Stimulated activated memory B cell treated with anti-CD40 and anti-IgM and Interleukin-4, amounts not matched to agents 10 μg/mL and 1 μg/mL and 100 μg/mL, for 72 hours (primary cell): Measurements from ENCODE around the gene VPS11.

Source experiments
- ATAC-seq: fragments of 150-1000 bp; cut with Tn5 transposase; 2 replicates; pipeline ENCODE4 v1.10.0; 2021
- H3K27ac Mint-ChIP-seq: one replicate; pipeline ENCODE4 v1.8.0; 2022; ENCODE audit warnings: mild to moderate bottlenecking, mixed read lengths
- H3K27me3 Mint-ChIP-seq: one replicate; pipeline ENCODE4 v1.8.0; 2022; ENCODE audit warnings: mixed read lengths
- H3K36me3 Mint-ChIP-seq: one replicate; pipeline ENCODE4 v1.8.0; 2022; ENCODE audit warnings: mixed read lengths
- H3K4me1 Mint-ChIP-seq: one replicate; pipeline ENCODE4 v1.8.0; 2022; ENCODE audit warnings: mixed read lengths
- H3K4me3 Mint-ChIP-seq: one replicate; pipeline ENCODE4 v1.8.0; 2022; ENCODE audit warnings: mild to moderate bottlenecking, moderate library complexity, mixed read lengths
- H3K9me3 Mint-ChIP-seq: one replicate; pipeline ENCODE4 v1.8.0; 2022; ENCODE audit warnings: mixed read lengths

The VPS11 gene

DNA sequence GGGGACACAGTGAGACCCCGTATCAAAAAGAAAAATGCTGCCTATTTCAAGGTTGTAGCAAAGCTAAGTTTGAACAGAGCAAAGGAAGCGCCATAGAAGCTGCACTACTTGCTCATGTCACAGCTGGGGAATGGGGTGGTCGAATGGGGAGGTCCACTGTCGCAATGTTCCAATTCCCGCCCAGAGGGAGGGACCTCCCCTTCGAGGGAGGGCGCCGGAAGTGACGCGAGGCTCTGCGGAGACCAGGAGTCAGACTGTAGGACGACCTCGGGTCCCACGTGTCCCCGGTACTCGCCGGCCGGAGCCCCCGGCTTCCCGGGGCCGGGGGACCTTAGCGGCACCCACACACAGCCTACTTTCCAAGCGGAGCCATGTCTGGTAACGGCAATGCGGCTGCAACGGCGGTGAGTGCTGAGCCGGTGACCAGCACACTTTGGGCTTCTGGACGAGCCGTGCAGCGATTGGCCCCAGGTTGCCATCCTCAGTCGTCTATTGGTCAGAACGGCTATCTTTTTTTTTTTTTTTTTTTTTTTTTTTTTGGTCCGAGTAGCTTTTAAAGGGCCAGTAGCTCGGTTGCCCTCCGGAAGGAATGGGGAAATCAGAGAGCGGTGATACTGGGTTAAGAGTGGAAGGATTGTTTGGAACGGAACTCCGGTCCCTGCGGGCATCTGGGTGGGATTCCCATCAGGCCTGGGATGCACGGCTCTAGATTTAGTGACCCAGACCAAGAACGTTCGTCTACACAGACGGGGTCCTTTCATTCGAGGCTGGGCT is 17.2 kb downstream of the VPS11 start, which contains the start of gene HMBS:
Gene HMBS, plus strand, starts transcription at position 219 of the 774 bp plus-strand sequence. Its CDS starts 153 bp downstream, at position 372.
- Mint-ChIP-seq H3K27ac (peak within 1 kb of the TSS; percentile 97), H3K36me3 (peaks cover 27% of the 10 kb centered on the region), H3K9me3 (no peaks in the 10 kb centered on the region), H3K4me1 (peaks cover 28% of the 10 kb centered on the region), H3K4me3 (peak within 1 kb of the TSS; percentile 96), H3K27me3 (no peaks in the 10 kb centered on the region)
- ATAC-seq, result peak; percentile 97

DNA sequence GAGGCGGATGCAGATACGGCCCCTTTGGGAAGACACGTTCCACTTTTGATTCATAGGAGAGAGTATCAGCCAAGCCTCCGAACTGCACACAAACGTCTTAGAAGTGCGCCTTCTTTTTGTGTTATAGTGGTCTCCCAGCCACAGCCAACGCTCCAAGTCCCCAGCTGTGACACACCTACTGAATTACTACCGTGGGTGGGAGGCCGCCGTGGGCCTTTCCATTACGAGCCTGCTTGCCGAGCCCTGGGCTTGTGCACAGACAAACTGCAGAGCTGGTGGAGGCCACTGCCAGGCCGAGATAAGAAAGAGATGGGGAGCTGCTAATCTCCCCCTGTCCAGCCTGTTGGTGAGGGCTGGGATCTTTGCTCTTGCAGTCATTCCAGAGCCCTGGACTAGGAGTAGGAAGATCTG is 17.8 kb downstream of the VPS11 start:
- peak; percentile 35 for ATAC-seq
- Mint-ChIP-seq H3K9me3 (no peaks in the 10 kb centered on the region), H3K27me3 (no peaks in the 10 kb centered on the region), H3K4me1 (peaks cover 34% of the 10 kb centered on the region), H3K27ac (peak overlapping the region; percentile 97), H3K36me3 (peaks cover 30% of the 10 kb centered on the region), H3K4me3 (peak overlapping the region; percentile 96)

DNA sequence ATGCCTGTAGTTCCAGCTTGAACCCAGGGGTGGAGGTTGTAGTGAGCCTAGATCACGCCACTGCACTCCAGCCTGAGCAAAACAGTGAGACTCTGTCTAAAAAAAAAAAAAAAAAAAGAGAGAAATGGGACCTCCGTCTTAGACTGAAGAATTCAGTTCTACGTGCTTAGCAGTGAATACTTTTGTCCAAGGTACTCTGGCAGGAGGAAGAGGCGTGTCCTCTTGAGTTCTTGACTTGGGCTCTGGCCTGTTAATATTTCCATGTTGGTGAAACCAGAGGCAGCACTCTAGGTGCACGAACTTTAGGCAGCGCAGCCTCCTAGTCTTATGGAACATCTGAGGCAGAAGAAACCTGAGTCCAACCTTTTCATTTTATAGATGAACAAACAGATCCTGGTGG is 19.5 kb downstream of the VPS11 start:
- H3K9me3 Mint-ChIP-seq, result no peaks in the 10 kb centered on the region
- H3K27me3 Mint-ChIP-seq, result no peaks in the 10 kb centered on the region
- no peak overlapping the region for H3K27ac Mint-ChIP-seq
- peaks cover 17% of the 10 kb centered on the region for H3K36me3 Mint-ChIP-seq
- ATAC-seq, result no peak
- H3K4me1 Mint-ChIP-seq, result peaks cover 34% of the 10 kb centered on the region
- H3K4me3 Mint-ChIP-seq, result no peak overlapping the region

DNA sequence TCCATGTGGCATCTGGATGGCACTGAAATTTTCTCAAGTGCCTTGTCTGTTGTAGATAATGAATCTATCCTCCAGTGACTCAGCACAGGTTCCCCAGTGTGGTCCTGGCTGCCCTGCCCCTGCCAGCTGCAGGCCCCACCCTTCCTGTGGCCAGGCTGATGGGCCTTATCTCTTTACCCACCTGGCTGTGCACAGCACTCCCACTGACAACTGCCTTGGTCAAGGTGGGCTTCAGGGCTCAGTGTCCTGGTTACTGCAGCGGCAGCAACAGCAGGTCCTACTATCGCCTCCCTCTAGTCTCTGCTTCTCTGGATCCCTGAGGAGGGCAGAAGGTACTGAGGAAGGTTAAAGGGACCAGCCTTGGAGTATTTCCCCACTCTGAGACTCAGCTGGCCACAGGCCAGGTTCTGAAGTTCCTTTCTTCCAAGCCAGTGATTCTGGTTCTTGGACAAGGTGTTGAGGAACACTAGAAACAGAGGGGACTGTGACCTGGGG is 20.2 kb downstream of the VPS11 start:
- ATAC-seq, result no peak
- peaks cover 17% of the 10 kb centered on the region for H3K36me3 Mint-ChIP-seq
- H3K4me1 Mint-ChIP-seq, result peaks cover 41% of the 10 kb centered on the region
- no peak overlapping the region for H3K27ac Mint-ChIP-seq
- no peaks in the 10 kb centered on the region for H3K27me3 Mint-ChIP-seq
- no peaks in the 10 kb centered on the region for H3K9me3 Mint-ChIP-seq
- no peak overlapping the region for H3K4me3 Mint-ChIP-seq

DNA sequence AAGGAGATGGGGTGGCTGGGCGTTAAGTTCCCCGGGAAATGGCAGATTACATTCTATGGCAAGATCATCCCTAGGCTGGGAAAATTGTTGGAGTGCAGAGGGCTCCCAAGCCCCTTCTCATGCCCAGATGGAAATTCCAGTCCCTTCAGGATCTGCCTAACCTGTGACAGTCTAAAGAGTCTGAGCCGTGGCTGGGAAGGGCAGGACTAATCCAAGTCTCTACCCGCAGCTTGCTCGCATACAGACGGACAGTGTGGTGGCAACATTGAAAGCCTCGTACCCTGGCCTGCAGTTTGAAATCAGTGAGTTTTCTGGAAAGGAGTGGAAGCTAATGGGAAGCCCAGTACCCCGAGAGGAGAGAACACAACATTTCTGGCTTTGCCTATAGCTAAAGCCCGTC is 20.8 kb downstream of the VPS11 start:
- Mint-ChIP-seq H3K27me3 (no peaks in the 10 kb centered on the region), H3K4me3 (no peak overlapping the region), H3K9me3 (no peaks in the 10 kb centered on the region), H3K4me1 (peaks cover 46% of the 10 kb centered on the region), H3K36me3 (peaks cover 21% of the 10 kb centered on the region), H3K27ac (no peak overlapping the region)
- ATAC-seq, result no peak

DNA sequence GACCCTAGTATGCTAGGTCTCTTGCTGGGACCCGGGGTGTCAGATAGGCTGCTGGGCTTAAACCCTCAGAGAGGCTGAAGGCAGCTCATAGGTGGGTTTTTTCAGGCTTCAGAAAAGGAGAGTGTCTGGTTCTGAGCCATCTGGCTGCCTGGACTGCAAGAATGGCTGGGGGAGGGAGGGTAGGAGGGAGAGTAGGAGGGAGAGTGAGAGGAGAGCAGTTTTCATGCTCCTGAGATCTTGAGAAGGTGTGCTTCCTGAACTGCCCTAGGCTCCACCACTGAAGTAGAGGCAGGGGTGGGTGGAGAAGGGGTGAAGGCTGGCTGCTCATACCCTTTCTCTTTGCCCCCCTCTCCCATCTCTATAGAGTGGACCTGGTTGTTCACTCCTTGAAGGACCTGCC is 21.7 kb downstream of the VPS11 start:
- ATAC-seq, result no peak
- Mint-ChIP-seq H3K36me3 (peaks cover 27% of the 10 kb centered on the region), H3K9me3 (no peaks in the 10 kb centered on the region), H3K27me3 (no peaks in the 10 kb centered on the region), H3K27ac (no peak overlapping the region), H3K4me1 (peaks cover 49% of the 10 kb centered on the region), H3K4me3 (no peak overlapping the region)

DNA sequence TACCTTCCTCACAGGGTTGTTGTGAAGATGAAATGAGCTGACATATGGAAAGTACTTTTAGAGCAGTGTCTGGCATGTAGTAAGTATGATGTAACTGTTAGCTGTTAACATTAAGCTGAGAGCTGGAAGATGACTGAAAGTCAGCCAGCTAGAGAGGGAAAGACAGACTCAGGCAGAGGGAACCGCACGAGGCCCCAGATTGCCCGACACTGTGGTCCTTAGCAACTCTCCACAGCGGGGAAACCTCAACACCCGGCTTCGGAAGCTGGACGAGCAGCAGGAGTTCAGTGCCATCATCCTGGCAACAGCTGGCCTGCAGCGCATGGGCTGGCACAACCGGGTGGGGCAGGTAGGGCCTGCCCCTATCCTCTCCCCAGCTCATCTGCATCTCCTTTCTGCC is 23.6 kb downstream of the VPS11 start:
- H3K4me3 Mint-ChIP-seq, result no peak overlapping the region
- H3K4me1 Mint-ChIP-seq, result peaks cover 48% of the 10 kb centered on the region
- H3K27me3 Mint-ChIP-seq, result no peaks in the 10 kb centered on the region
- H3K36me3 Mint-ChIP-seq, result peaks cover 27% of the 10 kb centered on the region
- no peaks in the 10 kb centered on the region for H3K9me3 Mint-ChIP-seq
- no peak for ATAC-seq
- no peak overlapping the region for H3K27ac Mint-ChIP-seq

DNA sequence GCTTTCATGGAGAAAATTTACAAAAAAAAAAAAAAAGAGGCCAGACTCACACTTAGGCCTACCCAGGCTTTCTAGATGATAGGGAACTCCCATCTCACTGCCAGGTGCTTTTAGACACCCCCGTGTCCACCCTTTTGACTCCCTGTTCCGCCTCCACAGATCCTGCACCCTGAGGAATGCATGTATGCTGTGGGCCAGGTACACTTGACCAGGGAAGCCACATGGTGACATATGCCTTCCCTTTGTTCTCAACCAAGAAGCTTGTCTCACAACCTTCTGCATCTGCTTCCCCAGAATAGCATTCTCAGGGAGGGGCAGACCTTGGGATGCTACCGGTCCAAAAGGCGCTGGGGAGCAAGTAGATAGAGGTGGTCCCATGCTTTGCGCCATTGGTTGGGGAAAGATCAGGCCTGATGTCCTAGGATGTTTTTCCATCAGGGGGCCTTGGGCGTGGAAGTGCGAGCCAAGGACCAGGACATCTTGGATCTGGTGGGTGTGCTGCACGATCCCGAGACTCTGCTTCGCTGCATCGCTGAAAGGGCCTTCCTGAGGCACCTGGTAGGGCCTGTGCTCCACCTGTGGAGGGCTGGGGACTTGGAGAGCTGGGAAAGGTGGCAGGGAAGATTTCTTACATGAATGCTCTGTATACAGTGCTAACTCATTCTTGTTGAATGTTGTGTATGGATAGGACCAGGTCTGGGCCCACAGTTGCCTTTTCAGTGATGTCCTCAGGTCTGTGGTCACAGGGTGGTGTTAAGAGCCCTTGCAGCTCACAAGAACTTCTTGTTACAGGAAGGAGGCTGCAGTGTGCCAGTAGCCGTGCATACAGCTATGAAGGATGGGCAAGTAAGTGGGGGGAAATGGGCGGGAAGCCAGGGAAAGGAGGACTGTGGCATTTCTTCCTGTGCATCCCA is 24.6 kb downstream of the VPS11 start:
- H3K27ac Mint-ChIP-seq, result no peak overlapping the region
- H3K4me3 Mint-ChIP-seq, result peak overlapping the region; percentile 9
- peaks cover 48% of the 10 kb centered on the region for H3K4me1 Mint-ChIP-seq
- H3K9me3 Mint-ChIP-seq, result no peaks in the 10 kb centered on the region
- no peaks in the 10 kb centered on the region for H3K27me3 Mint-ChIP-seq
- H3K36me3 Mint-ChIP-seq, result peaks cover 34% of the 10 kb centered on the region
- ATAC-seq, result no peak

DNA sequence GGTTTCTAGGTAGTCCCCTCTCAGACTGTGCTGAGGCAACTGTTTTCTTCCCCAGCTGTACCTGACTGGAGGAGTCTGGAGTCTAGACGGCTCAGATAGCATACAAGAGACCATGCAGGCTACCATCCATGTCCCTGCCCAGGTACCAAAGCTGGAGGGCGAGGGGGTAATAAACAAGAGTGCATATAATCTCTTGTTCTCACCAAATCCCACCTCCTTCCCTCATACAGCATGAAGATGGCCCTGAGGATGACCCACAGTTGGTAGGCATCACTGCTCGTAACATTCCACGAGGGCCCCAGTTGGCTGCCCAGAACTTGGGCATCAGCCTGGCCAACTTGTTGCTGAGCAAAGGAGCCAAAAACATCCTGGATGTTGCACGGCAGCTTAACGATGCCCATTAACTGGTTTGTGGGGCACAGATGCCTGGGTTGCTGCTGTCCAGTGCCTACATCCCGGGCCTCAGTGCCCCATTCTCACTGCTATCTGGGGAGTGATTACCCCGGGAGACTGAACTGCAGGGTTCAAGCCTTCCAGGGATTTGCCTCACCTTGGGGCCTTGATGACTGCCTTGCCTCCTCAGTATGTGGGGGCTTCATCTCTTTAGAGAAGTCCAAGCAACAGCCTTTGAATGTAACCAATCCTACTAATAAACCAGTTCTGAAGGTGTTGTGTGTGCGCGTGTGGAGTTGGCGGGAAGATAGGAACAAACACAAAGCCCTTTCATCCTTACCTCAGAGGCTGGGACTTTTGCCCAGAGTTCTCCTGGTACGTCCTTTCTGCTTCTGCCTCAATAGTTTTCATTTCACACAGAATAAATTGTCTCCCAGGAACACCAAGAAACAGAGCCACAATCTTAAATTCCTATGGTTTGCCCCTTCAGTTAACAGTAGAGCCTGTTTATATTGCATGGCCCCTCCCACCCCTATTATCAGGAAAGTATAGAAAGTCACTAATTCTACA is 25.5 kb downstream of the VPS11 start:
- Mint-ChIP-seq H3K27me3 (no peaks in the 10 kb centered on the region), H3K4me1 (peaks cover 47% of the 10 kb centered on the region), H3K36me3 (peaks cover 42% of the 10 kb centered on the region), H3K9me3 (no peaks in the 10 kb centered on the region), H3K4me3 (peak overlapping the region; percentile 95), H3K27ac (peak overlapping the region; percentile 98)
- no peak for ATAC-seq

DNA sequence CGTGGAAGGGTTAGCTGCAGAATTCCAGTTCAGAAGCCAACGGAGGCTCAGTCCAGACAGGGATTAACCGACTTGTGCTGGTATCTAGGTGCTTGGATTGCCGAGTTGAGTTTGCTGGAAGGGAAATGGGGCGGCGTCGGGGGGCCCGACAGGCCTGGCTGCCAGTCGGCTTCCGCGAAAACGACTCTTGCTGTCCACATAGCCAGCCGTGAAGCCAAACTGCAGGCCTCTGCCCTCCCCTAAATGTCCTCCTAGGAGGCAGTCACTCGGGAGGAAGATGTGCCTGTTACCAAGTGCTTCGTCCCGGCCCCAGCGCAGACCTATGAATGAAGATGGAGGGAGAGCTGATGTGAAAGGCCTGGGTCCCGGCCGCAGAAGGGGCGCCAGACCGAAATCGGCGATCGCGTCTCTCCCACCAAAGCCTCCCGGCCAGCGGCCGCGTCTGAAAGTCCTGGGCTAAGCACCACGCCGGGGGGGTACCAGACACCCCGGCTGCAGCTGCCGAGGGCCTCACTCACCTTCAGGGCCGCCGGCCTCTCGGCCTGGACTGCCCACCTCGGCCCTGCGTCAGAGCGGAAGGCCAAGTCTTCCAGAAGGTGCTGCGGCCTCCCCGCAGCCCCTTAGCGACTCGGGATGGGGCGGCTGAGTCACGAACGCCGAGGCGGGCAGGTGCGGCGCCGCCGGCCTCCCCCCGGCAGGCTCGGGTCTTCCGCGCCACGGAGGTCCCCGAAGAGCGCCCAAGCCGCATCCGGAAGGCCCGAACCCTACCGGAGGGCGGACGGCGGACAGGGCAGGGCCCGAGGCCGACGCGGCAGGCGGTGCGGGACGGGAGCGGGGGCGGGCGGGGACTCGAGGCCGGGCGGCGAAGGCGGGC is 26.6 kb downstream of the VPS11 start:
- Mint-ChIP-seq H3K36me3 (peaks cover 52% of the 10 kb centered on the region), H3K4me3 (peak overlapping the region; percentile 95), H3K27me3 (no peaks in the 10 kb centered on the region), H3K4me1 (peaks cover 53% of the 10 kb centered on the region), H3K9me3 (no peaks in the 10 kb centered on the region), H3K27ac (peak overlapping the region; percentile 98)
- peak; percentile 32 for ATAC-seq

DNA sequence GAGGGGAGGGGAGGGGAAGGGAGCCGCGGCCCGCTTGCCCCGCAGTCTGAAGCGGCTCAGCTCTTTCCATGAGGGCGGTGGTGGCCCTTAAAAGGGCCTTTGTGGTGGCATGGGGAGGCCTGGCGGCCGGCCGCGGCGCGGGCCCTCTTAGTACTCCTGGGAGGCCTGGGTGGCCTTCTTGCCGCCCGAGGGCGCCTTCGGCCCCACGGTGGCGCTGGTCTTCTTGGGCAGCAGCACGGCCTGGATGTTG is 27.1 kb downstream of the VPS11 start:
- no peaks in the 10 kb centered on the region for H3K9me3 Mint-ChIP-seq
- peaks cover 50% of the 10 kb centered on the region for H3K36me3 Mint-ChIP-seq
- H3K4me3 Mint-ChIP-seq, result peak overlapping the region; percentile 95
- peak overlapping the region; percentile 98 for H3K27ac Mint-ChIP-seq
- peaks cover 54% of the 10 kb centered on the region for H3K4me1 Mint-ChIP-seq
- no peaks in the 10 kb centered on the region for H3K27me3 Mint-ChIP-seq
- ATAC-seq, result peak; percentile 75

DNA sequence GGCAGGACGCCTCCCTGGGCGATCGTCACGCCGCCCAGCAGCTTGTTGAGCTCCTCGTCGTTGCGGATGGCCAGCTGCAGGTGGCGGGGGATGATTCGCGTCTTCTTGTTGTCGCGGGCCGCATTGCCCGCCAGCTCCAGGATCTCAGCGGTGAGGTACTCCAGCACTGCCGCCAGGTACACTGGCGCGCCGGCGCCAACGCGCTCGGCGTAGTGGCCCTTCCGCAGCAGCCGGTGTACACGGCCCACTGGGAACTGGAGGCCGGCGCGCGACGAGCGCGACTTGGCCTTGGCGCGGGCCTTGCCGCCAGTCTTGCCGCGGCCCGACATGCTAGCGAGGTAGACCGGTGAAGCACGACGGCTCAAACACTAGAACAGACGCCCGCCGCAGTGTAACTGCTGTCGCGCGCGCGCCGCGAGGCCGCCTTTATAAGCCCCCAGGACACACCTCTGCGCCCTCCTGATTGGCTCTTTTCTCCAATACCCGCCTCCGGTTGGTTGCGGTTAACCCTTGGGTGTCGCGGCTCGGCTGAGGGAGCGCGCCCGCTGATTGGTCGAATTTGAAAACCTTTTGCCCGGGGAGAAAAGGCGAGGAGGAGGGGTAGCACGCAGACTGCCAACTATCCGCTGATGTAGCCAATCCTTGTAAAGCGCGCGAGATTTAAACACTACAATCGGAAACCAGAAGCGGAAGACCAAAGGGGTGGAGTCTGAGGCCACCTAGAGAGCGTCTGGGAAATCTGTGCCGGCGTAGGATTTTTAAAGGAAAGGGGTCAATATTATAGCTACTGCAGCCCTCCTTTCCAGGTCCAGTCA is 27.7 kb downstream of the VPS11 start:
- H3K27ac Mint-ChIP-seq, result peak overlapping the region; percentile 98
- peaks cover 48% of the 10 kb centered on the region for H3K36me3 Mint-ChIP-seq
- peaks cover 54% of the 10 kb centered on the region for H3K4me1 Mint-ChIP-seq
- ATAC-seq, result peak; percentile 98
- no peaks in the 10 kb centered on the region for H3K9me3 Mint-ChIP-seq
- no peaks in the 10 kb centered on the region for H3K27me3 Mint-ChIP-seq
- H3K4me3 Mint-ChIP-seq, result peak overlapping the region; percentile 95

DNA sequence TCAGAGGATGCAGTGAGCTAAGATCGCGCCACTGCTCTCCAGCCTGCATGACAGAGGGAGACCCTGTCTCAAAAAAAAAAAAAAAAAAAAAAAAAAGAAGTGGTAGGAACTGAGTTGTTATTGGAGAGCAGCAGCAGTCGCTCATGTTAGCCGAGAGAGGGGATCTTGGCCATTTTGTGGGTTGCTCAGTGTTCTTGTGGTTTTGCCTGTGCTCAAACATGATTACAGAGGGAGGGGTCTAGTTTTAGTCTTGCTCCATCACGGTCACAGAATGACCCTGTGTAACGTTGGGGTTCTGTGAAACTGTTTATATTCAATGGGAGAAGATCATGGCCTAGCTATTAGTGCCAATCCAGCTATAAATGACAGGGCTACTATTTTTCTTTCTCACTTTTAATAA is 32.1 kb downstream of the VPS11 start:
- H3K4me3 Mint-ChIP-seq, result no peak overlapping the region
- H3K27ac Mint-ChIP-seq, result no peak overlapping the region
- no peaks in the 10 kb centered on the region for H3K9me3 Mint-ChIP-seq
- no peak for ATAC-seq
- H3K4me1 Mint-ChIP-seq, result peaks cover 46% of the 10 kb centered on the region
- no peaks in the 10 kb centered on the region for H3K27me3 Mint-ChIP-seq
- H3K36me3 Mint-ChIP-seq, result peaks cover 31% of the 10 kb centered on the region
